ENCODE data around the gene ACAD8.

GRCh38 chr11:134278356-134278755 is 25.0 kb downstream of the ACAD8 start:
- TF ChIP-seq TAF1 (IDR thresholded peaks at IDR 0.05; ENCODE audit: low read depth, low read length) (no peak), POLR2AphosphoS5 (IDR thresholded peaks at IDR 0.05; ENCODE audit: low read depth, low read length) (no peak), PAX5 (IDR thresholded peaks at IDR 0.05; ENCODE audit: insufficient read depth, low read length, severe bottlenecking) (no peak), POLR2A (IDR thresholded peaks at IDR 0.05; ENCODE audit: low read depth, low read length) (no peak), SPI1 (IDR thresholded peaks at IDR 0.05; ENCODE audit: low read depth, low read length) (no peak), POU2F2 (IDR thresholded peaks at IDR 0.05; ENCODE audit: low read depth, low read length) (no peak)

Data from GM12891 (cell line).